Transverse colon (tissue), 4 donors: ENCODE measurements around the gene FADD. TPM values are rescaled to one million over a fixed set of nuclear protein-coding genes. Genes with fewer than 3 reads are reported as not detected.
A peak's percentile ranks its signal among the peaks of the same experiment; 100 is the strongest.

Experiments
- DNase-seq: peaks from one replicate; pipeline ENCODE4 v3.0.0-alpha.2; 2019
- H3K27ac ChIP-seq, 4 donors: fragments of 200-600 bp; sonication (generic); 2 replicates each; pipeline ENCODE4 v1.5.1; 2016 to 2018; ENCODE audit warnings: inconsistent platforms in 4 of 4
- H3K27me3 ChIP-seq: fragments of 200-600 bp; sonication (generic); 2 replicates; pipeline ENCODE4 v1.5.1; 2017; ENCODE audit warnings: inconsistent platforms
- H3K36me3 ChIP-seq, 4 donors: fragments of 200-600 bp; sonication (generic); 2 replicates each; pipeline ENCODE4 v1.5.1; 2017 to 2019; ENCODE audit warnings: inconsistent platforms in 4 of 4
- H3K4me1 ChIP-seq, 4 donors: fragments of 200-600 bp; sonication (generic); 2 replicates each; pipeline ENCODE4 v1.5.1; 2017 to 2020; ENCODE audit warnings: inconsistent platforms in 4 of 4
- H3K4me3 ChIP-seq, 4 donors: fragments of 200-600 bp; sonication (generic); 1 replicate in 1 of 4; 2 replicates in 3 of 4; pipeline versions ENCODE4 v1.5.1 to v1.6.1; 2017 to 2019; ENCODE audit warnings: inconsistent platforms in 4 of 4
- H3K9me3 ChIP-seq, 2 donors: fragments of 200-600 bp; sonication (generic); 2 replicates each; pipeline ENCODE4 v1.5.1; 2017 to 2019; ENCODE audit warnings: inconsistent platforms in 2 of 2
- EP300 ChIP-seq: sonication (generic); formaldehyde crosslinking; IDR thresholded peaks from one replicate; pipeline ENCODE4 v1.6.1; 2017; ENCODE audit warnings: antibody characterized with exemption, low read depth
- POLR2A ChIP-seq: fragments of 450-650 bp; IDR thresholded peaks from one replicate; pipeline ENCODE4 v1.6.1; 2016; ENCODE audit warnings: antibody characterized with exemption, mild to moderate bottlenecking, moderate library complexity
- POLR2AphosphoS5 ChIP-seq, 3 donors: sonication (generic); formaldehyde crosslinking; IDR thresholded peaks; one replicate each; pipeline ENCODE4 v1.6.1; 2016; ENCODE audit warnings: antibody characterized with exemption in 3 of 3
- WGBS, 2 donors: methylation state at CpG; one replicate each; pipeline ENCODE4 v1.1.5; 2018; ENCODE audit warnings: low coverage in 1 of 2; 5-methylcytosine and 5-hydroxymethylcytosine counted together
- in situ Hi-C, 4 donors: fragments of 200-750 bp; cut with MboI; loops; one replicate each; pipeline versions ENCODE4 v1.15.0 to v1.15.1; 2017; ENCODE audit warnings: low sequenced_read_pairs in 3 of 4, low pct_ligation_motif_present in 1 of 4, low pct_unique_long_range_greater_than_20kb in 1 of 4
- intact Hi-C: fragments of 100-400 bp; cut with DNase I; formaldehyde crosslinking; loops from one replicate; pipeline ENCODE4 v1.15.1; 2023; ENCODE audit warnings: low total_unique reads
- total RNA-seq, 4 donors: library from RNA; depleted of rRNA; stranded (reverse); fragments of >200 nt; gene quantifications; one replicate each; pipeline ENCODE4 v1.1.0, GENCODE V29; 2016
- TF ChIP-seq, protein P1 (sequence below), 5 experiments: fragments of 200-600 bp in 3 of 5; fragments of 450-650 bp in 2 of 5; sonication (generic) in 3 of 5; IDR thresholded peaks; 1 replicate in 2 of 5; 2 replicates in 3 of 5; pipeline ENCODE4 v1.5.1; 2016 to 2017; ENCODE audit warnings: antibody characterized with exemption in 5 of 5, inconsistent platforms in 3 of 5, mild to moderate bottlenecking in 2 of 5, moderate library complexity in 1 of 5

Gene FADD
- total RNA-seq, 4 donors from 2014 or later, result 24.5 to 42.3 (median 31.5) TPM

DNA sequence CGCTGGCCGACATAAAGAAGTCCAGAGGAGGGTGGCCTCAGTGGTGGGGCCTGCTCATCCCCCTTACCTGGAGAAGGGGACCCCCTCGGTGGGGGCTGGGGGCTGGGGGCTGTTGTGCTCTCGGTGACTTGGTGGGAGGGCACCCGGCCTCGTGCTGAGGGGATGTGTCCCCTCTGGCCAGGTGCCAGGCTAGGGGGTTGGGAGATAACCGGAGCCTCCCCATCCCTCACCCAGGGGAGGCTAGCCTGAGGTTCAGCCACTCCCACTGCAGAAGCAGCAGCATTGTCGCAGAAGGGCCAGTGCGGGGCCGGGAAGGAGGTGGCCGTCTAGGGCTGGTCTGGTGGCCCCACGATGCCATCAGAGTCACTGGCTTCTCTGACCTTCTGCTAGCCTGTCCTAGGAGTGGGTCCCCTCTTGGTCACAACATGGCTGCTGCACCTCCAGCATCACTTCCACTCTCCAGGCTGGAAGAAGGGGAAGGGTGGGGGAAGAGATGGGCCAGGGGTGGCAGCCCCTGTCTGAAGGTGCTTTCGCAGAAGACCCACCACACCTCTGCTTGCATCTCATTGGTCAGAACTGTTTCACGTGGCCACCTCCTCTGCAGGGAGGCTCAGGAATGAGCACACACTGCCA is 44.2 kb upstream of the FADD start:
- intact Hi-C loops, result no loop called here
- in situ Hi-C loops, result no loop called here
- no peaks in the 10 kb centered on the region for H3K36me3 ChIP-seq
- H3K9me3 ChIP-seq, result no peaks in the 10 kb centered on the region
- TF ChIP-seq POLR2A (no peak), POLR2AphosphoS5 (IDR thresholded peaks at IDR 0.05) (no peak), EP300 (no peak)
- TF ChIP-seq, protein P1, sequence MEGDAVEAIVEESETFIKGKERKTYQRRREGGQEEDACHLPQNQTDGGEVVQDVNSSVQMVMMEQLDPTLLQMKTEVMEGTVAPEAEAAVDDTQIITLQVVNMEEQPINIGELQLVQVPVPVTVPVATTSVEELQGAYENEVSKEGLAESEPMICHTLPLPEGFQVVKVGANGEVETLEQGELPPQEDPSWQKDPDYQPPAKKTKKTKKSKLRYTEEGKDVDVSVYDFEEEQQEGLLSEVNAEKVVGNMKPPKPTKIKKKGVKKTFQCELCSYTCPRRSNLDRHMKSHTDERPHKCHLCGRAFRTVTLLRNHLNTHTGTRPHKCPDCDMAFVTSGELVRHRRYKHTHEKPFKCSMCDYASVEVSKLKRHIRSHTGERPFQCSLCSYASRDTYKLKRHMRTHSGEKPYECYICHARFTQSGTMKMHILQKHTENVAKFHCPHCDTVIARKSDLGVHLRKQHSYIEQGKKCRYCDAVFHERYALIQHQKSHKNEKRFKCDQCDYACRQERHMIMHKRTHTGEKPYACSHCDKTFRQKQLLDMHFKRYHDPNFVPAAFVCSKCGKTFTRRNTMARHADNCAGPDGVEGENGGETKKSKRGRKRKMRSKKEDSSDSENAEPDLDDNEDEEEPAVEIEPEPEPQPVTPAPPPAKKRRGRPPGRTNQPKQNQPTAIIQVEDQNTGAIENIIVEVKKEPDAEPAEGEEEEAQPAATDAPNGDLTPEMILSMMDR (IDR thresholded peaks at IDR 0.05), result no peak
- peaks cover 0 to 5% (median 0%) of the 10 kb centered on the region in 4 donors for H3K4me1 ChIP-seq
- H3K27me3 ChIP-seq, result no peaks in the 10 kb centered on the region
- no peak for DNase-seq
- 83% methylated on average over 7 to 14 of the region's 14 CpGs for WGBS, 2 donors
- H3K27ac ChIP-seq, result no peak overlapping the region
- no peak overlapping the region for H3K4me3 ChIP-seq

DNA sequence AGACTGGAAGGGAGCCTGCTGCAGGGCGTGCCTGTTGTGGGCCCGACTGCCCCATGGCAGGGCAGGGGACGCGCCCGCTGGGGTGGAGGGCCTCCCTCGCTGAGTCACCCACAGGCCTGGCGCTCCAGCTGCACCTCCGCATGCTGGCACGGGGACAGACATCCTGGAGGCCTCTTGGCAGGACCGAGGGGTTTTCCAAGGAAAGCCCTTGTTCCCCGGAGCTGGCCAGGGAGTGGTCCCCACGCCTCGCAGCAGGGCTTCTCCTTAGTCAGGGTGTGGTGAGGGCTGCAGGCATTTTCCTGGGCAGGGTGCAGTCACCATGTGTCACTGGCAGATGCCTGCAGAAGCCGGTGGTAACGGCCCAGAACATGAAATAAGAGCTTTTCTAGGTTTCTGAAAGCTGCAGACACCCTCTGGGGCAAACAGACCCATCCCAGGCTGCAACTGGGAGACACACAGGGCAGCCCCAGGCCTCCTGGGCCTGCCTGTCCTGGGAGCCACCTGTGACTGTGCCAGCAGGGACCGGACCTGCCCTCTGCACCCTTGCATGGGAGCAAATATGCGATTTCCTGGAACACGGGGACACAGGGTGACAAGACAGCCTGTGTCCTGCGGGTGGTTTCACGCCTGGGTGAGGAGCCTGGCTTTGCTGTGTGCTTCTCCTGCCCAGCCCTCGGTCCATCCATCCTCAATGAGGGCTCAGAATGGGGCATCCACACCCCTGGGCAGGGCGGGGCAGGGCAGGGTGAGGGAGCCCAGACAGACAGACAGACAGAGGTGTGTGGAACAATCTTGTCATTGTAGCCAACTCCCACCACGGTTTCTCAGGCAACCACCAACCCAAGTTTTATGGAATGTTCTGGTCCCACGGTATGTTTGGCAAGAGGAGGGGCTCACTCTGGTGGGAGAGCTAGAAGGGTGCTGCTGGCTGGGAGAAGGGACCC is 43.2 kb upstream of the FADD start:
- Histone ChIP-seq H3K27me3 (no peaks in the 10 kb centered on the region), H3K4me1 (peaks cover 0 to 5% (median 0%) of the 10 kb centered on the region in 4 donors), H3K9me3 (no peaks in the 10 kb centered on the region), H3K4me3 (no peak overlapping the region), H3K36me3 (no peaks in the 10 kb centered on the region), H3K27ac (no peak overlapping the region)
- DNase-seq, result peak; percentile 16
- WGBS, 2 donors, result 34% methylated on average over 14 of the region's 24 CpGs; no CpG with 5 or more reads in 1 of the 2 donors
- in situ Hi-C loops, result no loop called here
- intact Hi-C loops, result no loop called here
- TF ChIP-seq, protein P1 (IDR thresholded peaks at IDR 0.05), result no peak
- no peak for TF ChIP-seq EP300
- TF ChIP-seq POLR2A, result no peak
- no peak for TF ChIP-seq POLR2AphosphoS5 (IDR thresholded peaks at IDR 0.05)

DNA sequence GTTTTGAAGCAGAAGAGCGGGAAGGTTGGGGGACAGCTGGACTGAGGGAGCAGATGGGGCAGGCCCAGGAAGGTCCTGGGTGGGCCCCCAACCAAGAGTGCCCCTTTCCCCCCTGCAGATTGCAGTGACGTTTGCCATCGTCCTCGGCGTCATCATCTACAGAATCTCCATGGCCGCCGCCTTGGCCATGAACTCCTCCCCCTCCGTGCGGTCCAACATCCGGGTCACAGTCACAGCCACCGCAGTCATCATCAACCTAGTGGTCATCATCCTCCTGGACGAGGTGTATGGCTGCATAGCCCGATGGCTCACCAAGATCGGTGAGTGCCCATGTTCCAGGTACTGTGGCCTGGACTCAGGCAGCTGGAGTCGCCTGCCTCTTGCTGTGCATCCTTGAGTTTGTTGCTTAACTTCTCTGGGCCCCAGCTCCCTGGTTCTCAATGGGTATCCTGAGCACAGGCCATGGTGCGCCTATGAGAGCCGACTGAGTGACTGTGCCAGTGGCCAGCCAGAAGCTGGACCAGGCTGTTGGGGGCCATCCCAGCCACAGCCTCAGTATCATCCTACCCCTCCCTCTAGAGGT is 42.0 kb upstream of the FADD start:
- intact Hi-C loops (no loop called here), in situ Hi-C loops (no loop called here)
- no peaks in the 10 kb centered on the region for H3K9me3 ChIP-seq
- DNase-seq, result no peak
- H3K4me1 ChIP-seq, result peaks cover 0 to 5% (median 0%) of the 10 kb centered on the region in 4 donors
- no peak overlapping the region for H3K27ac ChIP-seq
- no peak overlapping the region for H3K4me3 ChIP-seq
- H3K27me3 ChIP-seq, result no peaks in the 10 kb centered on the region
- 89% methylated on average over 17 of the region's 17 CpGs; no CpG with 5 or more reads in 1 of the 2 donors for WGBS, 2 donors
- H3K36me3 ChIP-seq, result no peaks in the 10 kb centered on the region
- TF ChIP-seq EP300 (no peak), POLR2AphosphoS5 (IDR thresholded peaks at IDR 0.05) (no peak), POLR2A (no peak)
- TF ChIP-seq, protein P1 (IDR thresholded peaks at IDR 0.05), result no peak

DNA sequence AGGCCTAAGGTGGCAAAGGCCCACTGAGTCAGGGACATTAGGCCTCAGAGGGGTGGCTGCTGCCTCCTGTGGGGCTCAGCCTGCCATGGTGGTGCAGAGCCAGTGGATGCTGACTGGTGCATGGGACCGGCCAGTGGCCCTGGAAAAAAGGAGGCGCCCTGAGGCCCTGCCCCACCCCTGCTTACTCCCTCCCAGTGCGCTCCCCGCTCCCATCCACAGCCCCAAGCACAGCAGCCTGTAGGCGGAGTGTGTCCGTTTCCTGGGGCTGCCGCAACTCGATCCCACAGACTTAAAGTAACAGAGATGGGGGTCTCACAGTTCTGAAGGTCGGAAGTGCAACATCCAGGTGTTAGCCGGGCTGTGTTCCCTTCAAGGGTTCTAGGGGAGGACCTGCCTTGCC is 38.4 kb upstream of the FADD start:
- in situ Hi-C loops (no loop called here), intact Hi-C loops (no loop called here)
- H3K27me3 ChIP-seq, result peaks cover 6% of the 10 kb centered on the region
- no peaks in the 10 kb centered on the region for H3K9me3 ChIP-seq
- DNase-seq, result no peak
- TF ChIP-seq POLR2AphosphoS5 (IDR thresholded peaks at IDR 0.05), result no peak
- no peak for TF ChIP-seq POLR2A
- TF ChIP-seq EP300, result no peak
- TF ChIP-seq, protein P1 (IDR thresholded peaks at IDR 0.05), result no peak
- H3K4me3 ChIP-seq, result no peak overlapping the region
- H3K36me3 ChIP-seq, result no peaks in the 10 kb centered on the region
- WGBS, 2 donors, result 83% methylated on average over 10 of the region's 10 CpGs; no CpG with 5 or more reads in 1 of the 2 donors
- H3K4me1 ChIP-seq, result peaks cover 0 to 5% (median 0%) of the 10 kb centered on the region in 4 donors
- H3K27ac ChIP-seq, result no peak overlapping the region
